Lung (tissue), 12 donors: ENCODE results near the gene NXNL1. TPM values are rescaled to one million over a fixed set of nuclear protein-coding genes. Genes with fewer than 3 reads are reported as not detected.

Experiments
- ATAC-seq: fragments of 200-7000 bp; cut with Tn5 transposase; one replicate; pipeline ENCODE4 v1.9.1; 2020; ENCODE audit warnings: moderate number of reproducible peaks; ENCODE audit not compliant: insufficient read depth, low FRiP score
- DNase-seq, 3 donors: peaks; one replicate each; pipeline ENCODE4 v3.0.0-alpha.2; 2013 to 2017
- H3K27ac ChIP-seq, 2 donors: one replicate each; pipeline ENCODE4 v1.5.1; 2013; ENCODE audit warnings: mild to moderate bottlenecking in 2 of 2, moderate library complexity in 2 of 2, control low read depth in 1 of 2, inconsistent platforms in 1 of 2, low read depth in 1 of 2, low read length in 1 of 2
- H3K27me3 ChIP-seq, 3 donors: one replicate each; pipeline ENCODE4 v1.5.1; 2013; ENCODE audit warnings: low read length in 2 of 3; ENCODE audit not compliant: control insufficient read depth in 3 of 3, insufficient read depth in 3 of 3
- H3K36me3 ChIP-seq, 4 donors: one replicate each; pipeline ENCODE4 v1.5.1; 2013; ENCODE audit warnings: low read length in 4 of 4, mild to moderate bottlenecking in 1 of 4, moderate library complexity in 1 of 4; ENCODE audit not compliant: control insufficient read depth in 4 of 4, insufficient read depth in 4 of 4
- H3K4me1 ChIP-seq, 5 donors: one replicate each; pipeline ENCODE4 v1.5.1; 2013; ENCODE audit warnings: low read length in 5 of 5, mild to moderate bottlenecking in 2 of 5, moderate library complexity in 1 of 5; ENCODE audit not compliant: control insufficient read depth in 5 of 5, insufficient read depth in 5 of 5
- H3K4me3 ChIP-seq: one replicate; pipeline ENCODE4 v1.5.1; 2013; ENCODE audit warnings: mild to moderate bottlenecking, control low read depth, moderate library complexity
- H3K9ac ChIP-seq, 2 donors: one replicate each; pipeline ENCODE4 v1.5.1; 2013; ENCODE audit warnings: low read length in 2 of 2, control low read depth in 1 of 2; ENCODE audit not compliant: insufficient read depth in 1 of 2
- H3K9me3 ChIP-seq, 4 donors: one replicate each; pipeline ENCODE4 v1.5.1; 2013; ENCODE audit warnings: low read length in 3 of 4, mild to moderate bottlenecking in 1 of 4, moderate library complexity in 1 of 4; ENCODE audit not compliant: control insufficient read depth in 4 of 4, insufficient read depth in 3 of 4
- CTCF ChIP-seq: IDR thresholded peaks from 2 replicates; pipeline ENCODE4 v1.5.1; 2012; ENCODE audit warnings: mild to moderate bottlenecking; ENCODE audit errors: control extremely low read depth, extremely low read depth
- WGBS, 2 donors: extraction: QIAGEN DNeasy Blood & Tissue Kit; methylation state at CpG; one replicate each; pipeline ENCODE4 v1.1.7; 2013; 5-methylcytosine and 5-hydroxymethylcytosine counted together
- polyA plus RNA-seq, 2 donors: library from polyadenylated mRNA; stranded (reverse); fragments of 200-250 nt; gene quantifications; one replicate each; pipeline ENCODE4 v1.2.1, GENCODE V29; 2013
- total RNA-seq, 2 donors: library from RNA; depleted of rRNA in 1 of 2; stranded (reverse); fragments of >200 nt in 1 of 2; gene quantifications; one replicate each; pipeline ENCODE4 v1.2.1, GENCODE V29; 2014 to 2021
- donor health status: control.
- donor health status: control.
- donor health status: Bipolar disorder and iron deficiency.
- donor health status: healthy.
- donor health status: DM: yes; HTN: yes; CAD: no.

Gene NXNL1
- total and polyA plus RNA-seq, 4 donors: not detected

GRCh38 chr19:17454576-17455071 is 6.1 kb downstream of the NXNL1 start:
- Histone ChIP-seq H3K9ac (no peak overlapping the region), H3K9me3 (peaks cover 0 to 5% (median 0%) of the 10 kb centered on the region in 4 donors), H3K36me3 (no peaks in the 10 kb centered on the region), H3K27ac (no peak overlapping the region), H3K27me3 (peaks cover 3 to 37% (median 32%) of the 10 kb centered on the region in 3 donors), H3K4me1 (peaks cover 0 to 5% (median 0%) of the 10 kb centered on the region in 5 donors), H3K4me3 (no peak overlapping the region)
- ATAC-seq: no peak
- no peak for DNase-seq
- WGBS, 2 donors: 18 to 31% methylated on average over 12 to 13 of the region's 13 CpGs
- no peak for TF ChIP-seq CTCF

- Histone ChIP-seq H3K27me3 (peaks cover 0 to 30% (median 21%) of the 10 kb centered on the region in 3 donors), H3K9ac (no peak overlapping the region), H3K9me3 (peaks cover 0 to 5% (median 0%) of the 10 kb centered on the region in 4 donors), H3K27ac (no peak overlapping the region), H3K4me1 (peaks cover 0 to 10% (median 0%) of the 10 kb centered on the region in 5 donors), H3K4me3 (no peak overlapping the region), H3K36me3 (no peaks in the 10 kb centered on the region)
- 89 to 90% methylated on average over 4 of the region's 4 CpGs for WGBS, 2 donors
- no peak for ATAC-seq
- TF ChIP-seq CTCF: no peak
- DNase-seq: no peak
These were observed 8.9 kb downstream of the NXNL1 start for GRCh38 chr19:17451820-17452219.

- DNase-seq (no peak), ATAC-seq (no peak)
- H3K27me3 ChIP-seq: peaks cover 0 to 29% (median 11%) of the 10 kb centered on the region in 3 donors
- TF ChIP-seq CTCF: no peak
- no peak overlapping the region for H3K9ac ChIP-seq
- no peak overlapping the region for H3K27ac ChIP-seq
- 55 to 57% methylated on average over 7 to 8 of the region's 8 CpGs for WGBS, 2 donors
- peaks cover 0 to 2% (median 0%) of the 10 kb centered on the region in 4 donors for H3K9me3 ChIP-seq
- no peaks in the 10 kb centered on the region for H3K36me3 ChIP-seq
- peaks cover 0 to 8% (median 0%) of the 10 kb centered on the region in 5 donors for H3K4me1 ChIP-seq
- H3K4me3 ChIP-seq: no peak overlapping the region
These were observed 10.3 kb downstream of the NXNL1 start for GRCh38 chr19:17450264-17451075.
